ENCODE data around the gene LDHAL6B.

Gene LDHAL6B

DNA sequence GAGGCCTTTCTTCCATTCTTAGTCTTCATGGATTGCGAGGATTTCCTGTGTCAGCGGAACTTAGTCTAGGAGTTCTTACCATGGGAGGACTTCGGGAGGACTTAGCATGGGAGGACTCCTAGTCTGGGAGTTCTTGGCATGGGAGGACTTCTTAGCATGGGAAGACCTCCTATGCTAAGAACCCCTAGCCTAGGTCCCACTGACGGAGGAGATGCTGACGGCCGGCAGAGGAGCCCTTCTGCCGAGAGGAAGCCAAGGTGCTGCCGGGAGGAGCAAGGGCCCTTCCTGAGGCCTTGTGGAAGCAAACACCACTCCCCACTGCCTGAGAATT is 35.6 kb upstream of the LDHAL6B start:
- H3K4me3 ChIP-seq (replicated peaks in 1 of 2; ENCODE audit: low read depth in 2 of 2, low read length in 2 of 2), result no peak overlapping the region
- TF ChIP-seq, protein P1, sequence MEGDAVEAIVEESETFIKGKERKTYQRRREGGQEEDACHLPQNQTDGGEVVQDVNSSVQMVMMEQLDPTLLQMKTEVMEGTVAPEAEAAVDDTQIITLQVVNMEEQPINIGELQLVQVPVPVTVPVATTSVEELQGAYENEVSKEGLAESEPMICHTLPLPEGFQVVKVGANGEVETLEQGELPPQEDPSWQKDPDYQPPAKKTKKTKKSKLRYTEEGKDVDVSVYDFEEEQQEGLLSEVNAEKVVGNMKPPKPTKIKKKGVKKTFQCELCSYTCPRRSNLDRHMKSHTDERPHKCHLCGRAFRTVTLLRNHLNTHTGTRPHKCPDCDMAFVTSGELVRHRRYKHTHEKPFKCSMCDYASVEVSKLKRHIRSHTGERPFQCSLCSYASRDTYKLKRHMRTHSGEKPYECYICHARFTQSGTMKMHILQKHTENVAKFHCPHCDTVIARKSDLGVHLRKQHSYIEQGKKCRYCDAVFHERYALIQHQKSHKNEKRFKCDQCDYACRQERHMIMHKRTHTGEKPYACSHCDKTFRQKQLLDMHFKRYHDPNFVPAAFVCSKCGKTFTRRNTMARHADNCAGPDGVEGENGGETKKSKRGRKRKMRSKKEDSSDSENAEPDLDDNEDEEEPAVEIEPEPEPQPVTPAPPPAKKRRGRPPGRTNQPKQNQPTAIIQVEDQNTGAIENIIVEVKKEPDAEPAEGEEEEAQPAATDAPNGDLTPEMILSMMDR (IDR thresholded peaks at IDR 0.05; ENCODE audit: low read depth, low read length), result no peak
- no peak for DNase-seq (ENCODE audit: low read depth in 2 of 2)

- TF ChIP-seq, protein P1 (IDR thresholded peaks at IDR 0.05; ENCODE audit: low read depth, low read length), result peak; percentile 39
- H3K4me3 ChIP-seq (replicated peaks in 1 of 2; ENCODE audit: low read depth in 2 of 2, low read length in 2 of 2), result no peak overlapping the region
- no peak for DNase-seq (ENCODE audit: low read depth in 2 of 2)
Observed at GRCh38 chr15:59172289-59172901, 34.2 kb upstream of the LDHAL6B start.

DNA sequence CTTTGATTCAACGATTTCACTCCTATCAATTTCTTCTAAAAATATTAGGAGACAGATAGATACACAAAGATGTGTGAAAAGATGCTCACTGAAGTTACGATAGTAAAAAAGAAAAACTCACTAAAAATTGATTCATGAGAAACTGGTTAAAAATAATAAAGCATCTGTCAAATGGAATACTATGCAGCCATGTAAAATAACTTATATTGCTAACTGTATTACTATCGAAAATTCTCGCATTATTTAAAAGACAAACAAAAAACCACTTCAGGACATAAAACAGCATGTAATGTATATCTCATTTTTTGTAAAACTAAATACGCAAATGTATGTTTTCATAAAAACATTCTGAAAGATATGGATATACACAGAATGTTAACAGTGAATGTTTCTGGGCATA is 33.4 kb upstream of the LDHAL6B start:
- no peak for DNase-seq (ENCODE audit: low read depth in 2 of 2)
- no peak overlapping the region for H3K4me3 ChIP-seq (replicated peaks in 1 of 2; ENCODE audit: low read depth in 2 of 2, low read length in 2 of 2)
- TF ChIP-seq, protein P1 (IDR thresholded peaks at IDR 0.05; ENCODE audit: low read depth, low read length), result no peak

- no peak for DNase-seq (ENCODE audit: low read depth in 2 of 2)
- H3K4me3 ChIP-seq (replicated peaks in 1 of 2; ENCODE audit: low read depth in 2 of 2, low read length in 2 of 2), result no peak overlapping the region
- TF ChIP-seq, protein P1 (IDR thresholded peaks at IDR 0.05; ENCODE audit: low read depth, low read length), result no peak
Observed at GRCh38 chr15:59174151-59174834, 32.4 kb upstream of the LDHAL6B start.

DNA sequence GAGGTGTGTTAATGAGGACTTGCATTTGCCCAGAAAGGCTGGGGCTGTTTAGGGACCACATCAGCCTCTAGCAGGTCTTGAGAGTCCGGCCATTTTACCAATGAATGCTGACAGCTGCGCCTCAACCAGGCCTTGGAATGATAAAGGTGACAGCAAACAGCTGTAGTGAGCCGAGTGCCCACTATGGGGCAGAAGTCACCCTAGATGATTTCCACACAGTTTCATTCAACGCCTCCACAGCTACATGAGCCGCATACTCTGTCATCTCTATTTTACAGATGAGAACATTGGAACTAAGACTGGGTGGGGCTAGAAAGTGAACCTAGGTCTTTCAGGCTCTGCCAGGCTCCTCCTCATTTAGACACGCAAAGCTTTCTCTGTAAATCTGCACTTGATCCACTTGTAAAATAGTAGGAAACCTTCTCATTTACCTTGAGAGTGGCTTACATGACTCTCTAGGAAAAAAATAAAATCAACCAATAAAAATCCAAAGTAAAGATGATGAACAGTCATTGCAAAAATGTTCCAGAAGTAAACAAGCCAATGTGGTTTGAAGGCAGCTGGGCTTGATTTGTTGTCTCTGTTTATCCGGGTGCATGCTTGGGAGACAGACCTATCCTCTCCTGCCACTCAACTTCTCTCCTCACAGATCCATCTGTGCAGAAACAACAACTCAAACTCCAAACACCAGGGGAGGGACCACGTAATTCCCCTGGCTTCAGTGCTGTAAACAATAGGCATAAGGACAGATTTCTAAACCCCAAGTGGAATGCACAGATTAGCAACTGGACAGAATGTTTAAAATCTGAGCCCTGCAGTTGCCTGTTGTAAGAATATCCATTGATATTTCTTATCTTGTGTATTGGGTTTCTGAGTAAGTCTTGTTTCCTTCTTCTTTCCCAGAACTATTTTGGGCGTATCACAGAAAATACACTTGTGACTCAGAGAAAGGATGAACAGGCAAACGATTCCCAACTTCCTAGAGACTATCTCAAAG is 31.5 kb upstream of the LDHAL6B start:
- DNase-seq (ENCODE audit: low read depth in 2 of 2), result peak; percentile 85 to 88
- TF ChIP-seq, protein P1 (IDR thresholded peaks at IDR 0.05; ENCODE audit: low read depth, low read length), result peak; percentile 72
- no peak overlapping the region for H3K4me3 ChIP-seq (replicated peaks in 1 of 2; ENCODE audit: low read depth in 2 of 2, low read length in 2 of 2)

GRCh38 chr15:59176653-59177316 is 29.9 kb upstream of the LDHAL6B start:
- no peak overlapping the region for H3K4me3 ChIP-seq (replicated peaks in 1 of 2; ENCODE audit: low read depth in 2 of 2, low read length in 2 of 2)
- no peak for DNase-seq (ENCODE audit: low read depth in 2 of 2)
- TF ChIP-seq, protein P1 (IDR thresholded peaks at IDR 0.05; ENCODE audit: low read depth, low read length), result no peak

Measured in cardiac fibroblast (primary cell).